NCI-H82 treated with DMSO at 0.1 percent for 48 hours (cell line): Measurements from ENCODE around the gene RPL9.
"Not testable (repeated sequence)": the region's sequence is repeated elsewhere in the genome, so short reads cannot be mapped to it uniquely, and the experiment has no call there.

Experiments
- DNase-seq: peaks from one replicate; lab custom pipeline; 2025; ENCODE audit not compliant: unreplicated experiment; lab: John Stamatoyannopoulos, UW

Gene RPL9

DNA sequence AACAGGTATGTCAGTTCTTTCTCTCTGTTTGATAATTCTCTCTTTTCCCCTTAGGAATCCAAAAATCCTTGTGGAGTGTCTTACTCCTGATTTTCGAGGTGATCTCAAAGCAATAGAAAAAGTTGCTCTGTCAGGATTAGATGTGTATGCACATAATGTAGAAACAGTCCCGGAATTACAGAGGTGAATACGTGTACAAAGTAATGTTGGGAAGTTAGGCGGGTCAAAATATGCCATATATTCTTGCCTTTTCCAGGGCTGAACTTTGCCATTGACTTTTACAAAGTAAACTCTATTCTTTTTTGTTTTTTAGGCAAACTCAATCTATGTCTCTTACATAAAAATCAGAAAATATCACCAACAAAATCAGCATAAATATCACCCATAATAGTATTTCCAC lies 8.7 kb upstream of the RPL9 start:
- DNase-seq = no peak

DNA sequence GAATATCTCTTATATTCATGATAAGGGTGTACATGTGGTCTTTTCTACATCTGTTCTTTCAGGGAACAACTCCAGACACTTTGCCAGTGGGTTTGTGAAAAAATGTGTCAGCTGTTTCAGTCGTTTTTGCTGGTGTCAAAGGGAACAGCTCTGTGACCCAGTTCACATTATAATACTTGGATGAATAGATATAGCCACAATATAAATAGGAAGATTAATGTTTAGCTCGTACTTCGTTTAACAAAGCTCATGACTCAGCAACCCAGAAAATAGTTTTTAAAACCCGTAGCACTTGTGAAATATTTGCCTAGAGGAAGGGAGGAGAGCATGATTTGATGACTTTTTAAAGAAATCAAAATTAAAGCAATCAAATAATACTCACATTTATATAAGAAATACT lies 8.0 kb upstream of the RPL9 start:
- no peak for DNase-seq

DNA sequence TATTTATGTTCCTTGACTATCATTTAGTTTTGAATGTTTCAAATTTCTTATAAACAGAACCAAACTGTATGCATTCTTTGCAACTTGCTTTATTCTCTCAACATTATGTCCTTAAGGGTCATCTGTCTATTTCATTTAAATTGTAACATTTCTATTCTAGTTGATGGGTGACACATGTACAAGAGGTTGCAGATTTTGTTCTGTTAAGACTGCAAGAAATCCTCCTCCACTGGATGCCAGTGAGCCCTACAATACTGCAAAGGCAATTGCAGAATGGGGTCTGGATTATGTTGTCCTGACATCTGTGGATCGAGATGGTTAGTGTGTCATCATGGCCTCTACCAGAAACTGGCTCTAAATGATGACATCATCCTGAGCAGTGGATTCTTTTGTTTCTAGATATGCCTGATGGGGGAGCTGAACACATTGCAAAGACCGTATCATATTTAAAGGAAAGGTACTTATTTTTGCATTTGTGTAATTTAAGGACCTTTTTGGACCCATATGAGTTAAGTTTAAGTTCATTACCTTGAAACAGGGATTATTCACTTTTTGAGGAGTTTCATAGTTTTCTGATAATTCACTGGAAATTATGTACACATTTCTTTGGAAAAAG lies 6.3 kb upstream of the RPL9 start:
- DNase-seq = no peak

DNA sequence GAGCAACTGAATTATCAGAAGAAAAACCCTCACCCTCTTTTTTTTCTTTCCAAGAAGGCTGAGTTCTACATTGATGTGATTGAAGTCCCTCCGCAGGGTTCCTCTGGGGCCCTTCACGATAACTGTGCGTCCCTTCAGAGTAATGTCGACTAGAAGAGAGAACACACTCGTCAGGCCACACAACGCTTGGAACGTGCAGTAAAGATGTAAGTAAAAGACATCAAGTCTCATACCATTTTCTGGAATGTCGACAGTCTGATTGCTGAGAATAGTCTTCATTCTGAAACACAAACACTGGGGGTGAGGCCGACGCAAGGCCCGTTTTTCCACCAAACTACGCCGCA lies 589 bp downstream of the RPL9 start:
- DNase-seq = not testable (repeated sequence)

DNA sequence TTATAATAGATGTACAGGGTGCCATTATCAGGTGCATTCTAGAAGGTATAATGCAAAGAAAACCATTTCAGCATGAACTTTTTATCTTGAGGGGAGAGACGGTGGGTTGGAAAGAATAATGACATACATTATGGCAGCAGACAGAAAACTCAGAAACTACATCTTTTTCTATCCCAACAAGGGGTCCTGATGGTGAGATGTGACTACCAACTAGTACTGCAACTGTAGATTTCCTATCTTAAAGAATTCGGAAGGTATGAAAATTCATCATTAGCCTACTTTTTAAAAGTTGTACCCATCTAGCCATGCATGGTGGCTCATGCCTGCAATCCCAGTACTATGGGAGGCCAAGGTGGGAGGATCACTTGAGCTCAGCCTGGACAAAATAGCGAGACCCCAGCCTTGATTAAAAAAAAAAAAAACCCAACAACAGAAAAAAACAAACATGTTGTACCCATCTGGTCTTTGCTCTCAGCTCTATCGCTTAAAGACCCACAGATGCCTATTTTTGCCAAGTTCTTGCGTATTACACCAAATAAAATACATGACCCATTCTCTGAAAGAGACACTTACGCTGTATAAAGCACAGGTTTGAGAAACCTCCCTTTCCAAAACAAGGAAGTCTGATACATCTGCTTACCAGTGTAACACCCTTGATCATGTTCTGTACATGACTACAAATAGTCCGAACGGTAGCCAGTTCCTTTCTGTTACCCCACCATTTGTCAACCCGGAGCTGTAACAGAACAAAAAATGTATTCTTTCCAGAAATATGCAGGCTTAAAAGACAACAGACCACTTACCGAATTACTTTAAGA lies 1.6 kb downstream of the RPL9 start:
- no peak for DNase-seq

DNA sequence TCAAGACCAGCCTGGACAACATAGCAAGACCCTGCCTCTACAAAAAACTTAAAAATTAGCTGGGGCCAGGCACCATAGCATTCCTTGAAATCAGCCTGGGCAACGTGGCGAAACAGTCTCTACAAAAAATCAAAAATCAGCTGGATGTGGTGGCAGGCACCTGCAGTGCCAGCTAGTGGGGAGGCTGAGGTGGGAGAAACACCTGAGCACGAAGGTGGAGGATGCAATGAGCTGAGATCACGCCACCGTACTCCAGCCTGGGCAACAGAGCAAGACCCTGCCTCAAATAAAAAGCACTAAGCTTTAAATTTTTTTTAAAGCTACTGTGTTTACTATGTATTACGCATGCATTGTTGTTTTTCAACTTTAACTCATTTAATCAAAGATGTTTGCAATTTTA lies 3.2 kb downstream of the RPL9 start:
- no peak for DNase-seq

DNA sequence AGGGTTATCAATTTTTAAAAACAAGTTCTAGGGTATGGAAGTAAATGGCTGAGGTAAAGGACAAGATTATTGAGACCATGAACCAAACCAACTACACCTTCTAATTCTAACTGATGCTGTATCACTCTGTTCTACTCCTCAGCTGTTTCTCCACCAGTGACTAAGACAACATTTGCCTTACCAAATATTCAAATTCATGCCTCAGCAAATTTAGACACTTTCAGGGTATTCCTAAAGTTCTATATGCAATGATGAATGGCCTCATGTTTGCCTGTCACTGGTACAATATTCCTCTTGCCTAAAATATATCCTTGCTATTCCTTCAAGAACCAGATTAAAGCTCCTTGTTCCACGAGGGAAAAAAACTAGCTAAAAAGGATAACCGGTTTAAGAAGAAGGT lies 5.0 kb downstream of the RPL9 start:
- no peak for DNase-seq

DNA sequence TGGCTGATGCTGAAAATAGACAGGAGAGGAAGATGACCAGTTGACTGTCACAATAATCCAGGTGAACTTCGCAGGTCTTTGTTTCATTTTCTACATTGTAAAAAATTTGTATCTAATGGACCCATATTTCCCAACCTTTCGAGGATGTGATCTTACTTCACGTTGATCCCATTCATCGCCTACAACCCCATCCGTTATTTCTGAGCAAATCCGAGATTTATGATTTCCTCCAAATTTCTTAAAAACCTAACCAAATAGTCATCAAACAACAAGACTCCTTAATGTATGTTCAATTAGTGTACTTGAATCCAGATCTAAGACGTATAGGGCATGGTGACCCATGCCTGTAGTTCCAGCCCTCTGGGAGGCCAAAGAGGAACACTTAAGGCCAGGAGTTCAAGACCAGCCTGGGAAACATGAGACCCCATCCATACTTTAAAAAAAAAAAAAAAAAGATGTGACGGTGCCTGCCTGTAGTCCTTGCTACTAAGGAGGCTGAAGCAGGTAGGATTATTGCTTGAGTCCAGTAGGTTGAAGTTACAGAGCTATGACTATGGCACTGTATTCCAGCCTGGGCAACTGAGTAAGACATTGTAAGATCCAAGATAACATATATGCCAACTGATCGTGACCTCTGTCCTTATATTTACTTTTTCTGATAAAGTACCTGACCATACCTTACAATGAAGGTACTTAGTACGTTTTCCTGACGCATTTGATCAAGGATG lies 5.7 kb downstream of the RPL9 start:
- no peak for DNase-seq

DNA sequence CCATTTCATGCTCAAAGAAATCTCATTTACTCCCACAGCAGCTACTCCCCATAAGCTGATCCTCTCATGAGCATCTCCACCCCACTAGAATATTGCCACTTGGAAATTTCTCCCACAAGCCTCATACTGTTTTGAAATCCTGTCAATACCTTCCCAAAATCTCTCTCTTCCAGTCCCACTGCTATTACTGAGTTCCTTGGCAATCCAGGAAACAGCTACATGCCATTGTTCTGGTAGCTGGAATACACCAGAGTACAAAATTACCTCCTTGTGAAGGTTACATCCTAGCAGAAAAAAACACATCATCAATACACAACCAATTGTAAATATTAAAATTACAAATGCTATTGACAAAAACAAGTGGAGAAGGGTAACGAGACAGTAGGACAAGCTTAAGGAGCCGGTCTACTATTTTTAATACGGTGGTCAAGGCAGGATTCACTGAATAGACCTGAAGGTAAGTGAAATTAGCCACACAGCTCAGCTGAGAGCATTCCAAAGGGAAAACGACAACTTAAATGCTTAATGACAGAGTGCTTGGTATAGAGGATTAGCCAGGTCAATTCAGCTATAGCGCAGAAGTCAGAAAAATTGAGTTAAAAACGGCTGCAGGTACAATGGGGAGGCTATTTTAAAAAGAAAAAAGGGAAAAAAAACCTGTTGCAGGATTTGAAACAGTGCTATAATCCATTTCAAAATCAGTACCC lies 6.4 kb downstream of the RPL9 start:
- DNase-seq = no peak

DNA sequence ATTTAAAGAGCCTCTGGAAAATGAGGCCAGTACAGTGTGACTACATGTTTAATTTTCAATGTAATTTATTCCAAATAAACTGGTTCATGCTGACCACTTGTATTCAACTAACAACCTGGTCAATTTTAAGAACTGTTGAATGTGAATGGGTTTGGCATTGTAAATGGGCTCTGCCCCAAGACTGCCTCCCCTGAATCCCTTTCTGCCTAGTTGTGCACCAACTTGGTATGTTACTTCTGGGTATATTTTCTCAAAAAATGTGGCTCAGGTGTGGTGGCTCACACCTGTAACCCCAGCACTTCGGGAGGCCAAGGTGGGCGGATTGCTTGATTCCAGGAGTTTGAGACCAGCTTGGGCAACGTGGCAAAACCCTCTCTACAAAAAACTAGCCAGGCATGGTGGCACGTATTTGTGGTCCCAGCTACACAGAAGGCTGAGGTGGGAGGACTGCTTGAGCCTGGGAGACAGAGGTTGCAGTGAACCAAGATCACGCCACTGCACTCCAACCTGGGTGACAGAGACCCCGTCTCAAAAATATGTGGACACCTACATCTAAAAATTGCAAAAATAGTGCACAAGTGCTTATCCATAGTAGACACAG lies 7.2 kb downstream of the RPL9 start:
- no peak for DNase-seq

DNA sequence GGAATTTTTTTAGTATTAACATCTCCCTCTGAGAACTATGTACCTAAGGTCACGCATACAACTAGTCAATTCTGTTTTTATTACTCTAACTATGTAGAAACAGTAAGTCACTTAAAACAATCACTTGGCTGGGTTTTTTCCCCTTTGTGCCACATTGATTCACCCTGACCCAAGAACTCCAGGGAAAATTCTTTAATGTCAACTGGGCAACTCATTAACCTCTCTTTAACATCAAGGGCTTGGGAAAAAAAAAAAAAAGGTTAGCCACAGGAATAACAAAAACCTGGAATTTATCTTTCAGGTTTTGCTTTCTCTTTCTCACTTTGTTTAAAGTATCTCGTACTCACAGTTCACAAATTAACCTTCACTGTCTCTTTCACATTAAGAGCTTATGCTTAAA lies 8.1 kb downstream of the RPL9 start:
- no peak for DNase-seq

DNA sequence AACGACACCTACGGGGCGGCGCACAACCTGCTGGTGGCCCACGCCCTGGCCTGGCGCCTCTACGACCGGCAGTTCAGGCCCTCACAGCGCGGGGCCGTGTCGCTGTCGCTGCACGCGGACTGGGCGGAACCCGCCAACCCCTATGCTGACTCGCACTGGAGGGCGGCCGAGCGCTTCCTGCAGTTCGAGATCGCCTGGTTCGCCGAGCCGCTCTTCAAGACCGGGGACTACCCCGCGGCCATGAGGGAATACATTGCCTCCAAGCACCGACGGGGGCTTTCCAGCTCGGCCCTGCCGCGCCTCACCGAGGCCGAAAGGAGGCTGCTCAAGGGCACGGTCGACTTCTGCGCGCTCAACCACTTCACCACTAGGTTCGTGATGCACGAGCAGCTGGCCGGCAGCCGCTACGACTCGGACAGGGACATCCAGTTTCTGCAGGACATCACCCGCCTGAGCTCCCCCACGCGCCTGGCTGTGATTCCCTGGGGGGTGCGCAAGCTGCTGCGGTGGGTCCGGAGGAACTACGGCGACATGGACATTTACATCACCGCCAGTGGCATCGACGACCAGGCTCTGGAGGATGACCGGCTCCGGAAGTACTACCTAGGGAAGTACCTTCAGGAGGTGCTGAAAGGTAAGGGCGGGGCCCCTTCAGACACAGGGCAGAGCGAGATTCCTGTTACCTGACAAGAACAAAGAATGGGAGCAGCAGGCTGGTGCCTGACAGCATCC lies 11.7 kb downstream of the RPL9 start:
- no peak for DNase-seq

DNA sequence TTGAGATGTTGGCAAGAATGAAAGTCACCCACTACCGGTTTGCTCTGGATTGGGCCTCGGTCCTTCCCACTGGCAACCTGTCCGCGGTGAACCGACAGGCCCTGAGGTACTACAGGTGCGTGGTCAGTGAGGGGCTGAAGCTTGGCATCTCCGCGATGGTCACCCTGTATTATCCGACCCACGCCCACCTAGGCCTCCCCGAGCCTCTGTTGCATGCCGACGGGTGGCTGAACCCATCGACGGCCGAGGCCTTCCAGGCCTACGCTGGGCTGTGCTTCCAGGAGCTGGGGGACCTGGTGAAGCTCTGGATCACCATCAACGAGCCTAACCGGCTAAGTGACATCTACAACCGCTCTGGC lies 12.3 kb downstream of the RPL9 start:
- no peak for DNase-seq

DNA sequence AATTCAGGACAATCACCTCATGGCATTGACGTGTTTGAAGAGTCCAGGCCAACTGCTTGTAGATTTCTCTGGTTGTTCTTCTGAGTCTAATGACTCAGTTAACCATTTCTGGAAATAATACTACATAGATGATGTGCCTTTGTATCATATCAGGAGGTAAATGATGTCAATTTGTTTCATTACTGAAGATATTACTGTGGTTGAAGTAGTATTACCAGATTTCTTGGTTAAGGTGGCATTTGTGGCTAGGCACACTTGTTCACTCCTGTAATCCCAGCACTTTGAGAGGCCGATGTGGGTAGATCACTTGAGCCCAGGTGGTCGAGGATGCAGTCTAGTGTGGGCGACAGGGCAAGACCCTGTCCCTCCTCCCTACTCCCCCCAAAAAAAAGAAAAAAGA lies 15.7 kb downstream of the RPL9 start:
- no peak for DNase-seq

DNA sequence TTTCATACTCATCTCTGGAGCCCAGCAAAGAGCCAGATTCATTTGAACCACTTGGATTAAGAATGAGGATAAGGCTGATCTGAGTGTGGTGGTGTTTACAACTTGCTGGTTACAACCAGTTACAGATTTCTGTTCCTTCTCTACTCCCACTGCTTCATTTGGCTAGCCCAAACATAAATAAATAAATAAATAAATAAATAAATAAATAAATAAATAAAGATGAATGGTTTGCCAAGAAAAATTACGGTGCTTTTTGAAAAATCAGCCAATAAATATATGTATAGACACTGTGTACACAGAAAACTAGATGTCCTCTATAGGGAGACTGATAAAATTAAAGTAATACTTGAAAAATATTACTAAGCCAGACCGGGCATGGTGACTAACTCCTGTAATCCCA lies 17.1 kb downstream of the RPL9 start:
- DNase-seq = no peak

DNA sequence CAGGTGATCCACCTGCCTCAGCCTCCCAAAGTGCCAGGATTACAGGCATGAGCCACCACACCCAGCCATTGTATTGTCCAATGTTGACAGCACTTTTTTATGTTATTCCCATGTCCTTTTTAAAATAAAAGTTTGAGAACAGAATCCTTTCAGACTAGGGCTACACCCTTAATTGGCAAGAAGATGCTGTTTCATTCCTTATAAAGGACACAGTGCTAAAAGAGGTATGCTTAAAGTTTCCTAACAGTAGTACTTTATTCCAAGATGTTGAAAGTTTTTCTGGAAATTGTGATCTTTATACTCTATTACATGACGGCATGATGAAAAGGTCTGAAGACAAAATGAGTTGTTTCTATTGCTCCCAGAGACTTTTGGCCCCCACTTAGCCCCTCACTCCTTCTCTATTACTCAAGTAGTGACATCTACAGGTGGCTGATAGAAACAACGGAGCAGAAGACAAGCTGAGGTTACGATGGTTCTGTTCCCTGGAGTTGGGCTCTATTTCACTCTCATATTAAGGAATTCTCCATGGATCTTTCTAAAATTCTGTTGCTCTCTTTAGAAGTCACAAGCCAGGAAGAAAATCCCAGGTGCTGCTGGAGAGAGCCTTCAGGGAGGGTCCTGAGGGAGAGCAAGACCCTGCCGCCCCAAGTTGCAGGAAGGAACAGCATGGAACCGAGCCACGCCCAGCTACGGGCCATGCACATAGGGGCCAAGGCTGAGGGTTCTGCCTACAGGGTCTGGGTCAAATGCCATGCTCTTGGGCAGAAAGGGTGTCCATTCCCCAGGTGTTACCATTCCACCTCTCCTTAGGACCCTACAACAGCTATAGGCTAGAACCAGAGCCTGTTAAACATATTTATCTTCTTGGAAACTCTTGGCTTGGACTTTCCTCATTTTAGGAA lies 22.8 kb downstream of the RPL9 start:
- DNase-seq = no peak

DNA sequence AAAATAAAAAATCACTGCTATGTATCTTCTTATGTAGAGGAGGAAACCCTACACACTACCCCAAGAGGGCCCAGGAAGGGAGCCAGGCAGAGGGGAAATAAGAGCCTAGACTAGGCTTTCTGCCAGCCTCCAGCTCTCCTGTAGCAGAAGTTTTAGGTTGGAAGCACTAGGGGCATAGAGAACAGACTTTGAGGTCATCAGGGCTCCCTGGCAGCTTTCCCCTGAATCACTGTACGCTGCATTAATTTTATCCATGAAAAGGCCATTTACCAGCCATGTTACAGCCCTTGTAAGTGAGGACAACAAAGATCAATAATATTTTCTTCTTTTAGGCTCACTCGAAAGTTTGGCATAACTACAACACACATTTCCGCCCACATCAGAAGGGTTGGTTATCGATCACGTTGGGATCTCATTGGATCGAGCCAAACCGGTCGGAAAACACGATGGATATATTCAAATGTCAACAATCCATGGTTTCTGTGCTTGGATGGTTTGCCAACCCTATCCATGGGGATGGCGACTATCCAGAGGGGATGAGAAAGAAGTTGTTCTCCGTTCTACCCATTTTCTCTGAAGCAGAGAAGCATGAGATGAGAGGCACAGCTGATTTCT lies 24.7 kb downstream of the RPL9 start:
- no peak for DNase-seq

DNA sequence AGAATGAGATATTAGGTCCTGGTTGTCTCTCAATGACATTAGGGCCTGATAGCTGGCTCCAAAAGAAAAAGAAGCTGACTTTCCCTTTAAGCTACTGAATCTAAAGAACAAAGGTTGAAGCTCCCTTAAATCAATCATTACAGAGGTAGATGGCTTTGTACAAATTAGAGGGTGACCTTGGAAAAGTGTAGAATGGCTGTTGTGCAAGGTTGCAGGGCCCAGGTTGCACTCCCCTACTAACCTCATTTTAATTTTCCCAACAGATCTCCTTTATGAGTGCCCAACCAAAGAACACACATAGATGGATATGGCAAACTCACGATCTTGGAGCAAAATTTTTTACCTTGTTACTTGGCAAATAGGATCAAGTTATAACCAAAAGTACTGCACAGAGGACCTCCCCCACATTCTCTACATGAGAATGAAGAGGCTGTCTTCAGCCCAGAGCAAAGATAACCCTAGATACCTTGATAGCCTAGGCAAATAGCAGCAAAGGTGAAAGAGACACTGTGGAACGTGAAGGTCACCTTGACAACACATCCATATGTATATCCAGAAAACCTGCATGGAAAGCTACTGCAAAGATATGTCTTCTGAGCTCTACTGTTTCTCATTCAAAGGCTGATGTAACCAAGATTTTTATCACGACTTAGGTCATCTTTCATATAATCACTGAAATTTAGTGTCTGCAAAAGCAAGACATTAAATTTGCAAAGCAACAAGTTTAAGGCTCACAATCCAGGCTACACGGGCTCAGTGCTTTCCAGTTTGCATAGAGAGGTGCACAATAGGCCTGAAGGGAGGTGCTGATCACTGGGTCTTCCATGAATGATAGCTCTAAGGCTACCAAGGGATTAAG lies 29.0 kb downstream of the RPL9 start:
- no peak for DNase-seq
